Non-pigmented ciliary epithelial cell (primary cell): ENCODE data around the gene CFAP43.
"Not testable (repeated sequence)": the region's sequence is repeated elsewhere in the genome, so short reads cannot be mapped to it uniquely, and the experiment has no call there.

Experiments
- DNase-seq: peaks from one replicate; pipeline ENCODE4 v3.0.0-alpha.2; 2010; ENCODE audit warnings: low read depth

The CFAP43 gene

GRCh38 chr10:104230490-104230889, 1.7 kb downstream of the CFAP43 start:
- no peak for DNase-seq

GRCh38 chr10:104223304-104223703, 8.9 kb downstream of the CFAP43 start:
- DNase-seq = no peak

- no peak for DNase-seq
These were observed 11.6 kb downstream of the CFAP43 start for GRCh38 chr10:104220522-104220921.

- DNase-seq = no peak
These were observed 13.4 kb downstream of the CFAP43 start for GRCh38 chr10:104218751-104219150.

- DNase-seq = no peak
These were observed 15.5 kb downstream of the CFAP43 start for GRCh38 chr10:104216631-104217030.

- DNase-seq = peak; percentile 6
These were observed 22.5 kb downstream of the CFAP43 start for GRCh38 chr10:104209575-104210198.

- DNase-seq = no peak
These were observed 23.4 kb downstream of the CFAP43 start for GRCh38 chr10:104208730-104209129.

GRCh38 chr10:104202231-104202630, 29.9 kb downstream of the CFAP43 start:
- DNase-seq = no peak

- no peak for DNase-seq
These were observed 30.5 kb downstream of the CFAP43 start for GRCh38 chr10:104201636-104202035.

- no peak for DNase-seq
These were observed 32.6 kb downstream of the CFAP43 start for GRCh38 chr10:104199567-104199966.

- no peak for DNase-seq
These were observed 34.8 kb downstream of the CFAP43 start for GRCh38 chr10:104197364-104197763.

- DNase-seq = no peak
These were observed 36.5 kb downstream of the CFAP43 start for GRCh38 chr10:104195706-104196105.

- no peak for DNase-seq
These were observed 38.4 kb downstream of the CFAP43 start for GRCh38 chr10:104193787-104194186.

GRCh38 chr10:104190695-104191094, 41.5 kb downstream of the CFAP43 start:
- no peak for DNase-seq

GRCh38 chr10:104183682-104184081, 48.5 kb downstream of the CFAP43 start:
- DNase-seq = no peak

- not testable (repeated sequence) for DNase-seq
These were observed 58.0 kb downstream of the CFAP43 start for GRCh38 chr10:104174136-104174535.

GRCh38 chr10:104170610-104171254, 61.4 kb downstream of the CFAP43 start:
- DNase-seq = no peak

GRCh38 chr10:104155591-104155990, 76.6 kb downstream of the CFAP43 start:
- no peak for DNase-seq

GRCh38 chr10:104151737-104152136, 80.4 kb downstream of the CFAP43 start:
- DNase-seq = no peak

- DNase-seq = no peak
These were observed 82.0 kb downstream of the CFAP43 start for GRCh38 chr10:104150139-104150538.

- DNase-seq = no peak
These were observed 85.3 kb downstream of the CFAP43 start for GRCh38 chr10:104146882-104147281.

- no peak for DNase-seq
These were observed 87.2 kb downstream of the CFAP43 start for GRCh38 chr10:104144931-104145330.

- DNase-seq = no peak
These were observed 88.3 kb downstream of the CFAP43 start for GRCh38 chr10:104143829-104144228.

GRCh38 chr10:104142081-104142480, 90.1 kb downstream of the CFAP43 start:
- DNase-seq = no peak
